HG03280 (cell line): Measurements from ENCODE around the gene SLC25A11.
A peak's percentile ranks its signal among the peaks of the same experiment; 100 is the strongest.

ENCODE experiments used
- ATAC-seq: cut with Tn5 transposase; IDR thresholded peaks from one replicate; pipeline ENCODE4 v1.9.1; 2021; ENCODE audit warnings: mild to moderate bottlenecking, moderate library complexity; ENCODE audit not compliant: unreplicated experiment

The SLC25A11 gene, protein sequence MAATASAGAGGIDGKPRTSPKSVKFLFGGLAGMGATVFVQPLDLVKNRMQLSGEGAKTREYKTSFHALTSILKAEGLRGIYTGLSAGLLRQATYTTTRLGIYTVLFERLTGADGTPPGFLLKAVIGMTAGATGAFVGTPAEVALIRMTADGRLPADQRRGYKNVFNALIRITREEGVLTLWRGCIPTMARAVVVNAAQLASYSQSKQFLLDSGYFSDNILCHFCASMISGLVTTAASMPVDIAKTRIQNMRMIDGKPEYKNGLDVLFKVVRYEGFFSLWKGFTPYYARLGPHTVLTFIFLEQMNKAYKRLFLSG

DNA sequence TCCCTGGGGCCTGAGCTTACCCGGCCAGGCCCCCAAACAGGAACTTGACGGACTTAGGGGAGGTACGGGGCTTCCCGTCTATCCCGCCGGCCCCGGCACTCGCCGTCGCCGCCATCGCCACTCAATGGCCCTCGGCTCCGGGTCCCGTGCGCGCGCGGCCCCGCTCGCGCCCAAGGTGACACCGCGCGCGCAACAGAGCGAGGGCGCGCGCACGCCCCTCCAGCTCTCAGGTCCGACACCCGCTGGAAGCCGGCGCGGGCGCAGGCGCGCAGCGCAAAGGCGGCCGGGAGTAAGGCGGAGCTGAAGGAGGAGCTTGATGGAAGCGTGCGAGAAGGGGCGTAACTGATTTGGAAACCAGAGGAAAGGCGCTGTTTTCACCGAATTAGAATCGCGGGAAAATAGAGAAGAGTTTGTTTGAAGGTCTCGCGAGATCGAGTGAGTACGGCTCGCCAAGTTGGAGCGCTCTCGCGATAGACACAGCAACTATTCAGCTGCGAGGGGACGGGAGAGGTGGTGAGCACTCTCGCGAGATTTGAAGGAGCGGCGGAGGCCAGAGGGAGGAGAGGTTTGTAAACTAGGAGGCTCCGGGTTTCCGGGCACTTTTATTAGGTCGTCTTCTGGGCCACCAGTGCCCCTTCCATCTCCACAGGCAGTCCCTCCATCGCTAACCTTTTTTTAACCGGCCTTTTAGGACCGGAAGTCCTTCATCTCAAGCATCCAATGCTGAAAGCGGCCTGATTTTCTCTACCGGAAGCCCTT is at the start of gene SLC25A11, which contains the start of gene RNF167:
Gene SLC25A11, minus strand, starts transcription at position 251 of the 759 bp plus-strand sequence. Its CDS starts 136 bp downstream, at position 115.
Gene RNF167, plus strand, starts transcription at position 473 of the 759 bp plus-strand sequence. CDS start 642 bp downstream, outside the sequence.
- ATAC-seq = peak; percentile 80

DNA sequence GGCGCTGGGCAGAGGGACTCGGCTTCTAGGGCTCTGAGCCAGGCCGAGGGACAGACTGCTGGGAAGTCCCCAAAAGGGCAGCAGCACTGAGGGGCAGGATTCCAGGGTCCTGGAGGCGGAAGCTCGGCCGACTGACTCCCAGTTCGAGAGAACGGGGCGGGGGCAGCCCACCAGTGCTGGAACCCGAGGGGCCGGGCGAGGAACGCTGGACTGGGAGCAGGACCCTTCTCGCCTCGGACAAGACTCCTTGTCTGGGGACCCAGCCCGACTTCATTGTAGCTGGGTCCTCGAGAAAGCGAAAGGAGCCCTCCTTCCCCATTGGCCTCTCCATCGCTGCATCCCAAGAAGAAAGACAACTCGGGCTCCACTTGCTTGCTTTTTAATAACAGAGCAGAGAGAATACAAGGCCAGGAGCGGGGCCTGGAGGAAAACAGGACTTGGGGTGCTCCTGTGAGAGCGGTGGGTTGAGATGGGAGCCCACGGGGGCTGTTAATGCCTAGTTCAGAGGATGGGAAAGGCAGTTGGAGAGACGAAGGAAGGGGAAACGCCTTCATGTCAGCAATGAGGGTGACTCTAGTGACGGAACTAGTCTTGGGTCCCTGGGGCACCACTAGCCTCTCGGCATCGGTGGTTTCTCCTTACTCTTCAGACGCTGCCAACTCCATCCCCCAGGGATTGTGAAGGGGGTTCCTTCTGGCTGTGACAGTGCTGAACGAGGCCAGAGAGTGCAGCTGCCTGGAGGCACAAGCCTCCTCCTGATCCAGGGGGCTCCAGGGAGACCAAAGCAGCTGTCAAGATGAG is 48.1 kb upstream of the SLC25A11 start:
- ATAC-seq = no peak

DNA sequence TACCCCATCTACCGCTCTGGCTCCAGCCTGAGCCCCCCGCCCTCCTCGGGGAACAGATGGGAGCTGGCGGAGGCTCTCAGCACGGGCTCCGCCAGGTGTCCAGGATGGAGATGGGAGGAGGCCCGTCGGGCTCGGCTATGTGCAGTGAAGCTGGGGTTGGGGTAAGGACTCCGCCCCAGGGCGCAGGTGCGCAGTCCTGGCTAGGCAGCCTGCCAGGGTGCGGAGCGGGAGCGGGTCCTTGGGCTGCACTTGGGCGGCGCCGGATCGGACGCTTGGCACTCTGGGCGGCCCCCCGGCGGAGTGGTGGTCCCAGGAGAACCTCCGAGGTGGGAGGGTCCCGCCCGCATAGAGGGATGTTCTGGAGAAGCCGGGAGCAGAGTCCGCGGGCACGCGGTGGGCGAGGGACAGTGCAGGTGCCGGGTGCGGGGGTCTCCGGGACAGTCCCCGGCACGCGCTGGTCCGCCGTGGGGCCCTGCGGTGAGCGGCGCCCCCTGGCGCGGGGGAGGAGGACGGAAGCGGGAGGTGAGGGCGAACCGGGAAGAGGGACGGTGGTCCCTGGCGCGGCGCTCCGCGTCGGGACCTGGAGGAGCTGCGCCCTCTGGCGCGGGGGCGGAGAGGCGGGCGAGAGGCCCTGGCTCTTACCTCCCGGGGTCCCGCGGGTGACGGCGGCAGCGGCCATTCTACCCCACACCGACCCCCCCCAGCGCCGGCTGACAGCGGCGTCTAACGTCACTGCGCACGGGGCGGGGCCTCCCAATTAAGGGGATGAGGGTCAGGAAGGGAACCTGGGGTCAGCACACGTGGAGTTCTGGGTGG is 47.3 kb upstream of the SLC25A11 start, which contains the start of gene CAMTA2:
Gene CAMTA2, minus strand, starts transcription at position 725 of the 816 bp plus-strand sequence. CDS start 1,453 bp downstream, outside the sequence.
- ATAC-seq = peak; percentile 67

DNA sequence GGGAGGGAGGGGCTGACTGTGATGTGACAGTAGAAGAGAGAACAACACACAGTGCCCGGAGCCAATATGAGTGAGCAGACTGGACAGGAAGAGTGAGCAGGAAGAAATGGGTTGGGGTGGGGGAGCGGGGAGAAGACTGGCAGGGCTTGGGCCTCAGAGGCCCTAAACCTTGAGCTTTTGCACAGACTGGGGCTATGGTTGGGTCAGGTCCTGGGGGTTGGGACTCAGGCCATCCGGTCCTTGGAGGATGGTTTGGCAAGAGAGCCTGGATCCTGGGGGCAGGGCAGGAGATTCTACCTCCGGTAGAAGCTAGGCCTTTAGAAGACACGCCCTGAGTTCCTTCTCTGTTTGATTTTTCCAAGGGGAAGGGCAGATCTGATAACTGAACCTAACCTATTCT is 46.6 kb upstream of the SLC25A11 start:
- ATAC-seq = no peak

DNA sequence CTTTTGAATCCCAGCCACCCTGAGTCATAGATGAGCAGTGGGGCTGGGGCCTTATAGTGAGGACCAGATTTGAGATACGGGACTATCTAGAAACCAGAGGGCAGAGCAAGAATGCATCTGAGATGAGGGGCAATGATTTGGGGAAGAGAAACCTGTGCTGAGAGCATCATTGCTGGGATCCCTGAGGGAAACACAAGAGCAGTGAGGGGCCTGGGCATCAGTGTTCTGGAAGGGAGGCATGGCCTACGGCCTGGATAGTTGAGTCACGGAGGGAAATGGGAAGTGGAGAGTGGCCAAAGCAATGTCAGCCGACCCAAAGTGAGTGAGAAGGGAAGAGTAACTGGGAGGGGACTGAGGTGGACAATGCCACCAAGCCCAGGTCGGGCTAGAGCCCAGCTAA is 42.5 kb upstream of the SLC25A11 start:
- ATAC-seq = no peak

DNA sequence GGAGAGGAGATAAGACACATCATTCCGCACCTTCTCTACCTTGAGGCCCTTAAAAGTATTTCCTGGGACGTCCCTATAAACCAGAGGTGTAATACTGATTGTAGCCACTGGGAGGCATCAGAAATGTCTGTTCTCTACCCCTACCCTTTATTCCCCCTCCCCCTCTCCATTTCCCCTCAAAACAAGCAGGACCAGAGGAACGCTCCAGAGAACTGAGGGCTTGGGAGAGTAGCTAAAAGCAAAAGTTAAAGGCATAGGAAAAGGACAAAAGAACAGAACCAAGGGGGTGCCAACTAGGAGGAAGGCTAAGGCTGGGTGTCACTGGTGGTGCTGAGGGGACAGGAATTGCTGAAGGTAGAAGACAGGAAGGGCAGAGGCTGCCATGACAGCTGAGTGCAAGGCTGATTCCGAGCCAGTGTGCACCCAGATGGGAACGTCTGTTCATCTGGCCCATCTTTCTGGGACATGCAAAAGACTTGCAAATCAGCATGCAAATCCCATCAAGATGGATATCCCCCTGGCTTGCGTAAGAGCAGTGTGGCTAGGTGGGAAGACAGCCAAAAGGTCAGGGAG is 40.9 kb upstream of the SLC25A11 start:
- ATAC-seq = no peak

DNA sequence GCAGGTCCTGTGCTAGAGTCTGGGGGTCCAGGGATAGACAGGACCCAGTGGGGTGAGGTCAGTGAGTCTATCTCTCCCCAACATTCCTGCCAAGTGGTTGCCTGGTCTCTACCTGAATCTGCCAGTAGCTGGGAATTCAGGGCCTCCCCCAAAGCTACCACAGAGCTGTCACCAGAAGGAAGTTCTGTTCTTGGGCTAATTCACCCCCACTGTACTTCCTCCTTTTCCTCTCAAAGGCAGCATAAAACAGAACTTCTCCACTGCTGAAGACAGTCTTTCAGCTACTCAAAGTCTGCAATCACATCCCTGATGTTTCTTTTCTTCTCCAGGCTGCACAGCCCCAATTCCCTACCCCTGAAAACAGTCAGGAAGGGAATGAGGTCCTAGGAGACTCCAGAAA is 38.9 kb upstream of the SLC25A11 start:
- ATAC-seq = no peak

DNA sequence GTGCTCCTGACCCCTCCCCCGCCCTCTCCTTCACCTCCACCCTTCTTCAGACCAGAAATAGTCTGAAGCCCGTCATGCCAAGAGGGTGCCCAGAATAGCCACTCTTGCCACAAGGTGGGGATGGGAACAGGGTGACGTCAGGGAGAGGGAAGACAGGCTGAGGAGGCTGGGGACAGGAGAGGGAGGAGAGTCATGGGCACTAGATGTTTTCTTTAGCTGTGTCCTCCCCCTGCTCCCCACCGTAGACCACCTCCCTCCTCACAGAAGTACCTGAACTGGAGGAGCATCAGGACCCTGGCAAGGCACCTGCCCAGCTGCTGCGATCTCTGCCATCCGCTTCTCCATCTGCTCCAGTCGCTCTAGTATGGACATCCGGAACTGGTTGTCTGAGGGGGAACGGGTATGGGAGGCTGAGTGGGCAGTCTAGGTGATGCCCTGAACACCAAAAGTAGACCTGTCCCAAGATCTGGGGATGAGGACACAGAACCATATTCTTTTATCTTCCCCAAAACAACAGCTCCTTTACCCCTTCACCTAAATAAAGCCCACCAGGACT is 34.3 kb upstream of the SLC25A11 start:
- ATAC-seq = no peak

DNA sequence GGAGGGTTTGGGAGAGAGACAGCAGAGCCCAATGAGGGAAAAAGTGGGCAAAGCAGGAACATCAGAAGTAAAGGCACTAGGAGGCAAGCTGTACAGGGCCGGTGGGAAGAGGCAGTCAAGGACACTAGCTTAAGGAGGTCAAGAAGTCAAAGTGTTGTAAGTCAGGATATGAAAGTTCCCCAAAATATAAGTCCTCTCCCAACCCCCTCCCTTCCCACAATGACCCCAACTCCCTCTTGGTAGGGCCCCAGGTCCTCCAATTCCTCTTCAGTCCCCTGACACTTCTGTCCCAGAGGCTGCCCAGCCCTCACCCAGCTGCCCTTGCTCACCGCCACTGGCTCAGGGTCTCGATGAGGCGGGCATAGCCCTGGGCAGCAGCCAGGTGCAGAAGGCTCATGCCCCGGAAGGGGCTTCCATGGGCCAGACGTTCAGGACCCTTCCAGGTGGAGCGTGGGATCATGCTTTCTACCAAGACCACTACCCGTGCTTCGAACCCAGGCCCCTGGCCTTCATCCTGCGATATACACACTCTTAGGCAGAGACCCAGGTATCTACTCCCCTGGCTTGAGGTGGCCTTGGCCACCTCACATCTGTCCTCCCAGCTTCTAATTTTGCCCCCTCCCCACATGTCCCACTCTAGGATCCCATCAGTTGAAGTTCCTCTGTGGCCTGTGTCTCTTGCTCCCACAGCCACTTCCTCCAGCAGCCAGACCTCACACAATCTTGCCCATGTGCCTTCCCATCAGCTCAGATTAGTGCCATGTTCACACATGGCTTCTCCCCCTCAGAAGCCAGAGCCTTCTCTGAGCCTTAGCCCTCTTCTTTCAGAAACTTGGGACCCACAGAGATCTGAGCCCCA is 33.6 kb upstream of the SLC25A11 start:
- no peak for ATAC-seq

DNA sequence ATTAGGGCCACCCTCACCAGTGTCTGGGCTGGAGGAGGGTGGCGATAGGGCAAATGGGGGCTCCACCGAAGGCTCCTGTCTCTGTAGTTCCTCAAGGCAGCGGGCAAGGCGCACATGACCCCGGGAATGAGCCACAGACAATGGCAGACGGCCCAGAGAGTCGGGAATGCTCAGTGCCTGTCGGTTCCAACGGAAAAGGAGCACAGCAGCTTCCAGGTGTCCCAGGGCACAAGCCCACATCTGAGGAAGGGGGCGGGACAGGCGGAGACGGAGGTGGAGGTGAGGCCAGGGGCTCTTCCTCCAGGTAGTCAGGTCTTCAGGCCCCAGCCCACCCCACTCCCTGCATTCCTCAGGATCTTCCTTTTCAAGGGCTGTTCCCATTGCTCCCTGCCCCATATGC is 32.9 kb upstream of the SLC25A11 start:
- no peak for ATAC-seq

DNA sequence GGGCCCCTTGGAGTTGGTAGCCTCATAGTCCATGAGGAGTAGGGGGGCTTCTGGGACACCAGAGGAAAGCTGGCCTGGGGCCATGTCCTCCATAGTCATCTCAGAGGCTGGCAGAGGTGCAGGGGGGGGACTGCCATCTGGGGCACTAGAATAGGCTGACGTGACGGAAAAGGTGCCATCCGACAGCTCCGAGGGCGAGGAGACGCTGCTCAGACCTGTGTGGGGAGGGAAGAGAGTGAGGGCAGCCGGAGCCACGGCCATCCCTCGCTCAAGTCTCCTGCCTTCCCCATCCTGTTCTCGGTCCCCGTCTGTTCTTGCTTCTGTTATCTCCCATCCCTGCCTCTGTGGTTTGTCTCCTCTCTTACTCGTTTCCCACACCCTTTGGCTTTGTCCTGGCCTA is 32.5 kb upstream of the SLC25A11 start:
- no peak for ATAC-seq

DNA sequence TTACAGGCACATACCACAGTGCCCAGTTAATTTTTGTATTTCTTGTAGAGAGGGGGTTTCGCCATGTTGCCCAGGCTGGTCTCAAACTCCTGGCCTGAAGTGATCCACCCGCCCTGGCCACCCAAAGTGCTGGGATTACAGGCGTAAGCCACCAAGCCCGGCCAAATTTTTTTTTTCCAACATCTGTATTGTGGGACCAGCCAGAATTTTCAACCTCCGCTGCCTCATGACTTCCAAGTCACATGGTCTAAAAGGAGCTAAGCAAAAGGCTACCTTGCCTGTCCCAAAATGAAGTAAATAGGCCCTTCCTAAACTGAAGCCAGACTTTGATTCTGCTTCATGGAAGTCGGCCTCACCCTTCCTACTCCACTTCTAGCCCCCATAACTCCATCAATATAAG is 32.0 kb upstream of the SLC25A11 start:
- ATAC-seq = no peak

DNA sequence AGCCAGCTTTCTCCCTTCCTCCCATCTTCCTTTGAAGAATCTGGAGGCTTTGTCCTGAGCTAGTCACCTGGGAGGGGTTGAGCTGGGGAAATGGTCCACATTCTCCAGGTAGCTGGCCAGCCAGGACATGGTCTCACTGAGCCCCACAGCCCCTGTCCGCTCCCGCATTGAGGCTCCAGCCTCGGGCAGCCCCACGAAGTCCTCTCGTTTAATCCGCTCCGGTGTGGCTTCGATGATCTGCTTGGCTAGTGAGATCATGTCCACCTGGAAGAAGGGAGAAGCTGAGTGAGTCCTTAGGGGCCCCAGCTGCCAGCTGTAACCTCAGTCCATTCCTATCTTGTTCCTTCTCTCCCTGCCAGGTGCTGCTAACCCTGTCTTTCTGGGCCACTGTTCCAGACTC is 30.4 kb upstream of the SLC25A11 start:
- ATAC-seq = no peak

DNA sequence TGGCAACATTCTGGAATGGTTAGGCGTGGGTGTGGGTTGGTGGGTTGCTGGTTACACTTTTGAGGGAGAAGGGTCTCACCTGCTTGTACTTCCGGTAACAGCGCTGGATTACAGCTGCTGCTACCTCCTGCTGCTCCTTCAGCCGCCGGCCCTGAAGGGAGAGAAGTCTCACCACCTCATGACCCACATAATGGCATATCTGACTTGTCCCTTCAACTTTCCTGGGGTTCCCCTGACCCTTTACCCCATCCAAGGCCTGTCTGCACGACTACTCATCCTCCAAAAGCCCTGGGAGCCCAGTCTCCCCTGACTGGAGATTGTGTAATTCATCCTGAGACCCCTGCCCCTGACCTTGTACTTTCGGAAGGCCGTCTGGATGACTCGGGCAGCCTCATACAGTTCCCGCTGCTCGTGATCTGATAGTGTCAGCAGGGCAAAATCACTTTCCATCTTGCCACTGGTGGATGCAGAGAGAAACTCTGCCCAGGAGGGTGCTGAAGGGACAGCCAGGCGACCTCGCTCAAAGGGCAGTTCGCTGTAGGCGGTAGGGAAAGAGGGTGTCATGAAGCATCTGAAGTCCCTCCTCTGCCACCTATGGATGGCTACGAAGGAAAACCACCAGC is 29.8 kb upstream of the SLC25A11 start:
- ATAC-seq = no peak

DNA sequence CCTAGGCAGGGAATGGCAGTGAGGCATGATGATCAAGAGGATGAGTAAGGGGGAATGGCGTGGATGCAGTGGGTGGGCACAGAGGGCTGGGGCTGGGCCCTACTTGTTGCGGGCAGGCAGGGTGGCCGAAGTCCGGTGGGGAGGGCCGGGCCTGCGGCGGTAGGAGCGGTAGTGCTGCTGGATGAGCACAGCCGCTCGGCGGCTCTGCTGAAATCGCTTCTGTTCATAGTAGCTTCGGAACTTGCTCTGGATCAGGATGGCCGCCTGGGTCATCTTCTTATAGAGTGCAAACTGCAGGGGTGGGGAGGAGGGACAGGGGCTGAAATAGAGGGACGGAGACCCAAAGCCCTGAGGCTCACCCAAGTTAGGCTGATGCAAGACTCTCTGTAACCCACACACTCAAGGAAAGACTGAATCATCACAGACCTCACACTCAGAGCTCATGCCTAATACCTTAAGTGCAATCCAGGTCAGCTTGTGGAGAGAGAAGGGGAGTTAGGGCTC is 29.3 kb upstream of the SLC25A11 start:
- ATAC-seq = no peak

DNA sequence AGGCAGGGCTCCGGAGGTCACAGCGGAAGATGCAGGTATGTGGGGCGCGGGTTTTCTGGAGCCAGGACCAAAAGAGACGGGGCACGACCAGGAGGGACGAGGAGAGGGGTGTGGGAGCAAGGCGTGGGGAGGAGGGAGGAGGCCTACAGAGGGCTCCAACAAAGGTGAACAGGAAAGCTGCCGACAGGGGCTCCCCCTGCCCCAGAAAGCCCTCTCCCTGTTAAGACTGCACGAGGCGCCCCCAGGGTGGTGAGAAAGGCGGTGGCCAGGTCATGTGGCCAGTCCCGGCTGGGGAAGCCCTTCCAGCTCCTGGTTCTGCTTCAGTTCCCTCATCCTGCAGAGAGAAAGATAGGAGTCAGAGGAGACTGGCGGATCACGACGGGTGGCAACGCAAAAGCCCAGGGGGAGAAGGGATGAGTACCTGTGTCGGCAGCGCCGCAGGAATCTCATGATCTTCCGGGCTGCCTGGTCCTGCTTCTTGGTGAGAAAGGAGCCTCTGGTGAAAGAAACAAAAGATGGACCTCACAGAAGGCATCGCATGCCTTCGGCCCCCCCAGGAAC is 28.7 kb upstream of the SLC25A11 start:
- no peak for ATAC-seq

DNA sequence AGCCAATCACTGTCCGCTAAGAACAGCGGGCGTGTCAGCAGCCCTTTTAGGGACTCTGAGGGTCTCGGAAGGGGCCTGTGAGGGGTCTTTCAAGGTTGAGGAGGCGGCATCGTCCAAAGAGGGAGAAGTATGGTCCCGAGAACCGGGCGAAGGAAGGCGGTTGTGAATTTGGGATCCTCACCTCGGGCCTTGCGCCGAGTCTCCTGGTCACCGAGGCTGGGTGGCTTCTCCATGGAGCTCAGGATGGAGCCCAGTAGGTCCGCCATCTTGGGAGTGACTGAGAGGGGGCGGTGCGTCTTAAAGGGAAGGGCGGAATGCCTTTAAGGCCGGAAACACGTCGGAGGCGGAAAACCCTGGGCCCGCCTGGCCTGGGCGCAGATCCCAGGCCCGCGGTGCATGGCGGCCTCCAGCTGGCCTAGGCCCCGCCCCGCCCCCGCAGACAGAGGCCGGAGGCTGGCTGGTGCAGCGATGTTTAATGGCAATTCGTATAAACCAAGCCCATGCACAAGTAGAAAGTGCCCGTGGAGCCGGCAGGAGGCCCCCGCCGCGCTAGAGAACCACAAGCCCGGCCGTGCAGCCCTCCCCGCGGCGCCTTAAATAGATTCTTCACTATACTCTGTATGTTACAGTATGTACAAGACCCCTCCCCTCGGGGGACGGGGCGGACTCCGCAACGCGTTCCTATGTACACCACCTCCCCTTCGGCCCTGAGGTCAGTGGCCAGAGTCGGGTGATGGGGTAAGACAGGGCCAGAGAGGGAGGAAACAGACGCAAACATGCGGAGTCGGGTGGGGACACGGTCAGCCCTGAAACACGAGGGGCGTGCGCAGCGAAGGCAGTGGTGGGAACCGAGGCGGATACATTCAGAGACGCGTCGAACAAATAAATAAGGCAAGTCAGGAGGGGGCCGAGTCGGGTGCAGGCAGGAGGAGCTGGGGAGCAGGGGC is 28.0 kb upstream of the SLC25A11 start, which contains the start of gene SPAG7:
Gene SPAG7, minus strand, starts transcription at position 279 of the 947 bp plus-strand sequence. Its CDS starts 13 bp downstream, at position 266.
- peak; percentile 66 for ATAC-seq
